Gastrocnemius medialis (tissue), 4 donors: ENCODE measurements around the gene GPRC5B. TPM values are rescaled to one million over a fixed set of nuclear protein-coding genes. Genes with fewer than 3 reads are reported as not detected.
A peak's percentile ranks its signal among the peaks of the same experiment; 100 is the strongest.

Experiments used
- ATAC-seq, 2 donors: fragments of 150-250 bp; one replicate each; pipeline ENCODE4 v1.9.1; 2016
- DNase-seq, 2 donors: peaks; one replicate each; pipeline ENCODE4 v3.0.0-alpha.2; 2019
- H3K27ac ChIP-seq, 4 donors: fragments of 200-600 bp; sonication (generic); 1 replicate in 1 of 4; 2 replicates in 3 of 4; pipeline ENCODE4 v1.5.1; 2016 to 2018; ENCODE audit warnings: mild to moderate bottlenecking in 2 of 4, moderate library complexity in 1 of 4
- H3K27me3 ChIP-seq, 3 donors: fragments of 200-600 bp; sonication (generic) in 2 of 3; 1 replicate in 1 of 3; 2 replicates in 2 of 3; pipeline versions ENCODE4 v1.5.1 to v1.6.0; 2016 to 2019; ENCODE audit warnings: mild to moderate bottlenecking in 1 of 3, moderate library complexity in 1 of 3
- H3K36me3 ChIP-seq, 2 donors: fragments of 200-600 bp; sonication (generic) in 1 of 2; one replicate each; pipeline ENCODE4 v1.5.1; 2017 to 2018
- H3K4me1 ChIP-seq, 2 donors: fragments of 200-600 bp; sonication (generic) in 1 of 2; one replicate each; pipeline ENCODE4 v1.5.1; 2016 to 2017; ENCODE audit warnings: mild to moderate bottlenecking in 2 of 2
- H3K4me3 ChIP-seq, 4 donors: fragments of 200-600 bp; sonication (generic) in 3 of 4; 1 replicate in 1 of 4; 2 replicates in 3 of 4; pipeline ENCODE4 v1.5.1; 2016 to 2019; ENCODE audit warnings: mild to moderate bottlenecking in 2 of 4
- H3K9me3 ChIP-seq, 3 donors: fragments of 200-600 bp; sonication (generic) in 2 of 3; 1 replicate in 1 of 3; 2 replicates in 2 of 3; pipeline ENCODE4 v1.5.1; 2016 to 2019
- CTCF ChIP-seq, 5 experiments: fragments of 450-650 bp in 3 of 5; fragments of 200-600 bp in 2 of 5; sonication (generic) in 2 of 5; IDR thresholded peaks in 4 of 5; conservative IDR thresholded peaks in 1 of 5; 1 replicate in 4 of 5; 2 replicates in 1 of 5; pipeline ENCODE4 v1.5.1; 2016 to 2019; ENCODE audit warnings: antibody characterized with exemption in 5 of 5, mild to moderate bottlenecking in 3 of 5, moderate library complexity in 3 of 5
- POLR2A ChIP-seq, 2 donors: fragments of 450-650 bp; IDR thresholded peaks; one replicate each; pipeline ENCODE4 v1.6.1; 2017; ENCODE audit warnings: antibody characterized with exemption in 2 of 2, mild to moderate bottlenecking in 2 of 2, moderate library complexity in 2 of 2
- in situ Hi-C, 4 donors: fragments of 200-750 bp; cut with MboI; loops; one replicate each; pipeline versions ENCODE4 v1.15.0 to v1.8.0; 2017; ENCODE audit warnings: low sequenced_read_pairs in 4 of 4
- intact Hi-C: fragments of 100-400 bp; cut with DNase I; formaldehyde crosslinking; loops from one replicate; pipeline ENCODE4 v1.15.1; 2023; ENCODE audit warnings: low total_unique reads
- total RNA-seq, 4 donors: library from RNA; depleted of rRNA; stranded (reverse); fragments of >200 nt; gene quantifications; one replicate each; pipeline versions ENCODE4 v1.1.0 to v1.2.3, GENCODE V29; 2016

The GPRC5B gene
- total RNA-seq, 4 donors from 2014 or later, result 41.9 to 89.2 (median 71.3) TPM

DNA sequence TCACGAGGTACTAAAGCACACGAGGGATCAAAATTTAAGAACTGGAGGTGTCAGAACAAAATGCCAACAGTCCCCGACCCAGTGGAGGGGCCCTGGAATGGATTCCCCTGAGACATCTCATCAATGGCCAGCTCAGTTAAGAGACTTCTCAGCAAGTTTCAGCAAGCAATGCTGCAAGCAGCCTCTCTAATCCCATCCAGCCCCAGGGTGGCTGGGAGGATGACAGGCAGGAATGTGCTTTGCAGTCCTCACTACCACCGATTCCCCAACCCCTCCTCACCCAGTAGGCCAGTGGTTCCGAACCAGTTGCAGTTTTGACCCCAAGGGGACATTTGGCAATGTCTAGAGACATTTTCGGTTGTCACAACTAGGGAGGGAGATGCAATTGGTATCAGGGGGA lies 8.7 kb downstream of the GPRC5B start:
- H3K4me1 ChIP-seq, result peaks cover 50 to 77% of the 10 kb centered on the region in 2 donors

DNA sequence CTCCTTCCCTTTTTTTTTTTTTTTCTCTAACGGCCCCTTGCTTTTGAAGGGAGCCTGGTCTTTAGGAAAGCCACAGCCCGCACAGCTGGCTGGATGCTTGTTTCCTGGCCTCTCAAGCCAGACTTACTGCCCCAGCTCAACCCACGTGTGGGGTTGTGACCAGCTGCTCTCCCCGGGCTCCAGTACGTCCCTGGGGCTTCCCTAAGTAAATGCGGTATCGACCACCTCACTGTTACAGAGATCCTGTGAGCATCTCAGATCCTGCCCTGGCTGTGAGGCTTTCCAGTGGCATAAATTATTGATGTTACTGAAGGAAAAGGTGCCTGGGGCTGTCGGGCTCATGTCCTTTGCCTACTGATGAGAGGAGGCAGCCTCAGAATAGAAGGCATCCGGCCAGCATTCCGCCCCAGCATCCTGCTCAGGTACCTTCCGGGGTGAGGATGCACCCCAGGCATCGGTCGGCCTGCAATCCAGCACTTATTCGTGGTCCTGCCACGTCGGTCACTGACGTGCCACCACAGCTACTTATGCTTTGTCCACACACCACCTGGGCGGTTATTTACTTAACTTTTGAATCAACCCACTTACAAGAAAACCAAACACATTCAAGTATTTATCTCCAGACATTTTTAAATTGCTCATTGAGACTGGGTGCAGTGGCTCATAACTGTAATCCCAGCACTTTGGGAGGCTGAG lies 9.6 kb downstream of the GPRC5B start:
- Histone ChIP-seq H3K27me3 (no peaks in the 10 kb centered on the region), H3K9me3 (no peaks in the 10 kb centered on the region), H3K4me3 (no peak overlapping the region), H3K36me3 (peaks cover 0 to 25% of the 10 kb centered on the region in 2 donors), H3K27ac (peak overlapping the region; percentile 86 to 99 (median 98)), H3K4me1 (peaks cover 50 to 71% of the 10 kb centered on the region in 2 donors)
- in situ Hi-C loops, result loop anchor here in 2 of 4 donors (10.0 to 25.0 kb wide), 2 partner anchors 170 to 188 kb away; no protein-coding TSS in a partner anchor
- no peak for TF ChIP-seq CTCF (IDR thresholded peaks at IDR 0.05 in 4 of 5, conservative IDR thresholded peaks at IDR 0.05 in 1 of 5)
- TF ChIP-seq POLR2A (IDR thresholded peaks at IDR 0.05), result no peak
- DNase-seq (no peak), ATAC-seq (no peak)
- intact Hi-C loops, result loop anchor here (5.0 kb wide), 1 partner anchor 1027 kb away; the partner anchor contains the start of genes DCUN1D3 and LYRM1

More for the DNA sequence above, 8.7 kb downstream of the GPRC5B start:
- in situ Hi-C loops, result loop anchor here in 2 of 4 donors (10.0 to 25.0 kb wide), 2 partner anchors 171 to 189 kb away; no protein-coding TSS in a partner anchor
- Histone ChIP-seq H3K36me3 (peaks cover 0 to 16% of the 10 kb centered on the region in 2 donors), H3K9me3 (no peaks in the 10 kb centered on the region), H3K4me3 (no peak overlapping the region), H3K27me3 (no peaks in the 10 kb centered on the region), H3K27ac (peak overlapping the region; percentile 86 to 99 (median 98))
- intact Hi-C loops, result loop anchor here (5.0 kb wide), 1 partner anchor 1026 kb away; the partner anchor contains the start of genes DCUN1D3 and LYRM1
- ATAC-seq (no peak), DNase-seq (no peak)
- no peak for TF ChIP-seq POLR2A (IDR thresholded peaks at IDR 0.05)

DNA sequence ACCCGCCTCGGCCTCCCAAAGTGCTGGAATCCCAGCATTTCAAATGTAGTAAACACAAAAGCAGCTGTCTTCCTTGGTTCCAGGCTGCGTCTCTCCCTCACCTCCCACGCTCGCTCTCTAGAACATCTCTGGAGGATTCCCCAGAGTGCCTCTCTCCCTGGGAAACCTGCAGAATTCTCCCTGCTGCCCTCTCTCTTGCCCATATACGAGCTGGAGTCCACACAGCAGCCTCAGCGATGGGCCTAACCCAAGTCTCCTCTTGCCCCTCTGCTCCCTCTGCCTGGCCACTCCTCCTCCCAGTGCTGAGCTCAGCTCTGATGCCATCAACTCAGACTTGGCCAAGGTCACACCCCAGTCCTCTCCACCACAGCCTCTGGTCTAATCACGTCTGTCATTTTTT lies 10.6 kb downstream of the GPRC5B start:
- in situ Hi-C loops (loop anchor here in 1 of 4 donors (10.0 kb wide), 1 partner anchor 169 kb away; no protein-coding TSS in a partner anchor), intact Hi-C loops (no loop called here)
- H3K9me3 ChIP-seq, result no peaks in the 10 kb centered on the region
- TF ChIP-seq CTCF (IDR thresholded peaks at IDR 0.05 in 4 of 5, conservative IDR thresholded peaks at IDR 0.05 in 1 of 5), result no peak
- TF ChIP-seq POLR2A (IDR thresholded peaks at IDR 0.05), result no peak
- ATAC-seq, result peak in 1 of 2 donors; percentile 12
- no peak for DNase-seq
- peaks cover 42 to 67% of the 10 kb centered on the region in 2 donors for H3K4me1 ChIP-seq
- no peaks in the 10 kb centered on the region for H3K27me3 ChIP-seq
- peak overlapping the region; percentile 86 to 99 (median 98) for H3K27ac ChIP-seq
- peaks cover 0 to 28% of the 10 kb centered on the region in 2 donors for H3K36me3 ChIP-seq
- no peak overlapping the region for H3K4me3 ChIP-seq

- Histone ChIP-seq H3K36me3 (peaks cover 0 to 28% of the 10 kb centered on the region in 2 donors), H3K27me3 (no peaks in the 10 kb centered on the region), H3K4me3 (no peak overlapping the region), H3K27ac (peak overlapping the region; percentile 86 to 99 (median 98)), H3K9me3 (no peaks in the 10 kb centered on the region), H3K4me1 (peaks cover 42 to 69% of the 10 kb centered on the region in 2 donors)
- intact Hi-C loops (no loop called here), in situ Hi-C loops (loop anchor here in 1 of 4 donors (10.0 kb wide), 1 partner anchor 168 kb away; no protein-coding TSS in a partner anchor)
- TF ChIP-seq CTCF (IDR thresholded peaks at IDR 0.05 in 4 of 5, conservative IDR thresholded peaks at IDR 0.05 in 1 of 5) (no peak), POLR2A (IDR thresholded peaks at IDR 0.05) (no peak)
- DNase-seq (no peak), ATAC-seq (peak in 1 of 2 donors; percentile 16)
These were observed 11.7 kb downstream of the GPRC5B start for GRCh38 chr16:19872935-19873334.
